Activated naive CD4-positive, alpha-beta T cell treated with anti-CD3 and anti-CD28 coated beads, Interleukin-2, amount 50 U/mL, for 24 hours (primary cell): Measurements from ENCODE around the gene C13orf46.

Experiments
- H3K27ac Mint-ChIP-seq: one replicate; pipeline ENCODE4 v1.8.0; 2021; ENCODE audit warnings: mild to moderate bottlenecking, mixed read lengths
- H3K27me3 Mint-ChIP-seq: one replicate; pipeline ENCODE4 v1.8.0; 2021; ENCODE audit warnings: mixed read lengths
- H3K36me3 Mint-ChIP-seq: one replicate; pipeline ENCODE4 v1.8.0; 2021; ENCODE audit warnings: mixed read lengths
- H3K4me1 Mint-ChIP-seq: one replicate; pipeline ENCODE4 v1.8.0; 2021; ENCODE audit warnings: mixed read lengths
- H3K4me3 Mint-ChIP-seq: one replicate; pipeline ENCODE4 v1.8.0; 2021; ENCODE audit warnings: mild to moderate bottlenecking, mixed read lengths
- H3K9me3 Mint-ChIP-seq: one replicate; pipeline ENCODE4 v1.8.0; 2021; ENCODE audit warnings: mixed read lengths

C13orf46 gene

GRCh38 chr13:113923376-113924063 is 50.4 kb downstream of the C13orf46 start:
- H3K4me3 Mint-ChIP-seq: no peak overlapping the region
- peaks cover 9% of the 10 kb centered on the region for H3K27me3 Mint-ChIP-seq
- no peak overlapping the region for H3K27ac Mint-ChIP-seq
- H3K9me3 Mint-ChIP-seq: peaks cover 10% of the 10 kb centered on the region
- H3K4me1 Mint-ChIP-seq: peaks cover 3% of the 10 kb centered on the region
- peaks cover 4% of the 10 kb centered on the region for H3K36me3 Mint-ChIP-seq

DNA sequence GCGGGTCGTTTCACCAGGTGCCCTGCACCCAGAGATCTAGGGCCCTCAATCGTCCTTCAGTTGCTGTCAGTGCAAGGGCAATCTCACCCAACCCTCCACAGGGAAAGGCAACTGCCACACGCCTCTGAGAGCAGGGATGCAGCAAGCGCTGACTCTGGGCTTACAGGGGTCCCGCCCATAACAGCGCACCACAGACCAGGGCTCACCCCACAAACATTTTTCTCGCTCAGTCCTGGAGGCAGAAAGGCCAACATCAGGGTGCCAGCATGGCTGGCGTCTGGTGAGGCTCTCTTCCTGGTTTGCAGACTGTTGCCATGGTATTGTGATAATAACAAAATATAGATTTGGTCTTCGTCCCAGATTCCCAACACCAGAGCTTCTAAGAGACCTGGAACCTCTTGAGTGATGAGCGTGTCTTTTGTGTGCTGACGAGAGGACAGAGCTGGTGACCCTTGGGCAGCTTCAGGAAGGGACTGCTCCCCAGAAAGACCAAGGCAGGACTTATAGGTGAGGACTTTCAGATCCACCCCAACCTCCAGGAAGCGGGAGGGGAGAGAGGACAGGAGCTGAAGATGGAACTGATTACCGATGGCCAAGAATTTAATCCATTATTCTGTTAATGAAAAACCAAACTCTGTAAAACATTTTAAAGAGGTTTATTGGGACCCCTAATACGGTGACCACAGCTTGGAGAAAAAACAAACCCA is 51.3 kb downstream of the C13orf46 start:
- Mint-ChIP-seq H3K27me3 (peaks cover 9% of the 10 kb centered on the region), H3K4me1 (peaks cover 3% of the 10 kb centered on the region), H3K27ac (no peak overlapping the region), H3K9me3 (peaks cover 10% of the 10 kb centered on the region), H3K36me3 (peaks cover 4% of the 10 kb centered on the region), H3K4me3 (no peak overlapping the region)

- Mint-ChIP-seq H3K9me3 (peaks cover 10% of the 10 kb centered on the region), H3K27me3 (peaks cover 9% of the 10 kb centered on the region), H3K36me3 (peaks cover 4% of the 10 kb centered on the region)
These were observed 52.1 kb downstream of the C13orf46 start for GRCh38 chr13:113921763-113922162.

DNA sequence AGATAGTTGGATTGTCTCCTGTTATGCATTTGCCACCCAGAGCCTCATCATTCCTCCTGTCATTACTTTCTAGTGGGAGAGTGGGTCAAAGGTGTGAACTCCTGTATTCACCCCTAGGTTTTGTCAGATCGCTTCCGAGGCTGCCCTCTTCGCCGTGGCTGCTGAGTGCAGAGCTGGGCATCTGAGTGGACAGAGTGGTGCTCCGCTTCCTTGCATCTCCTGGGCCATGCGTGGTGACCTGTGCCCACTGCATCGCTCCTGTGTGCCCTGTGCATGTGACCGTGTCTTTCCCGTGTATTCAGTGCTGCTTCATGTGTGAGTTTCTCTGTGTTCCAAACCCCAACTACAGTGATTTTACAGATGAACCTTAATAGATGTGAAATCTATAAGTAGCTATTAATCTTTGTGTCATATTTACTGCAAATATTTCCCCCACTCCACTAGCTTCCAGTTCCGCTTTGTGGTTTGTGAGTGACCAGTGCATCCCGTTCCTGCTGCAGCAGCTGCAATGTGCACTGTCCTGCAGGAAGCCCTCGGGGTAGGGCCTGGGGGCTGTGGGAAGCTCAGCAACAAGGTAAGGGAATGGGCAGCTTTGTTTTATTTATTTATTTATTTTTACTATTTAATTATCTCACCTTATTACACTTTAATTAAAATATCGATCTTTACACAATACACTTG is 53.1 kb downstream of the C13orf46 start:
- peaks cover 10% of the 10 kb centered on the region for H3K9me3 Mint-ChIP-seq
- H3K4me1 Mint-ChIP-seq: peaks cover 3% of the 10 kb centered on the region
- H3K4me3 Mint-ChIP-seq: no peak overlapping the region
- H3K27me3 Mint-ChIP-seq: peaks cover 15% of the 10 kb centered on the region
- H3K27ac Mint-ChIP-seq: no peak overlapping the region
- peaks cover 4% of the 10 kb centered on the region for H3K36me3 Mint-ChIP-seq

More at GRCh38 chr13:113921763-113922162, 52.1 kb downstream of the C13orf46 start:
- peaks cover 3% of the 10 kb centered on the region for H3K4me1 Mint-ChIP-seq
- no peak overlapping the region for H3K27ac Mint-ChIP-seq
- H3K4me3 Mint-ChIP-seq: no peak overlapping the region

GRCh38 chr13:113919761-113920559 is 53.9 kb downstream of the C13orf46 start:
- Mint-ChIP-seq H3K4me1 (peaks cover 3% of the 10 kb centered on the region), H3K36me3 (peaks cover 4% of the 10 kb centered on the region), H3K27ac (no peak overlapping the region), H3K9me3 (peaks cover 10% of the 10 kb centered on the region), H3K4me3 (no peak overlapping the region), H3K27me3 (peaks cover 19% of the 10 kb centered on the region)

GRCh38 chr13:113918981-113919701 is 54.7 kb downstream of the C13orf46 start:
- H3K4me1 Mint-ChIP-seq: peaks cover 3% of the 10 kb centered on the region
- H3K27me3 Mint-ChIP-seq: peaks cover 21% of the 10 kb centered on the region
- H3K4me3 Mint-ChIP-seq: no peak overlapping the region
- peaks cover 10% of the 10 kb centered on the region for H3K9me3 Mint-ChIP-seq
- H3K27ac Mint-ChIP-seq: no peak overlapping the region
- peaks cover 4% of the 10 kb centered on the region for H3K36me3 Mint-ChIP-seq

DNA sequence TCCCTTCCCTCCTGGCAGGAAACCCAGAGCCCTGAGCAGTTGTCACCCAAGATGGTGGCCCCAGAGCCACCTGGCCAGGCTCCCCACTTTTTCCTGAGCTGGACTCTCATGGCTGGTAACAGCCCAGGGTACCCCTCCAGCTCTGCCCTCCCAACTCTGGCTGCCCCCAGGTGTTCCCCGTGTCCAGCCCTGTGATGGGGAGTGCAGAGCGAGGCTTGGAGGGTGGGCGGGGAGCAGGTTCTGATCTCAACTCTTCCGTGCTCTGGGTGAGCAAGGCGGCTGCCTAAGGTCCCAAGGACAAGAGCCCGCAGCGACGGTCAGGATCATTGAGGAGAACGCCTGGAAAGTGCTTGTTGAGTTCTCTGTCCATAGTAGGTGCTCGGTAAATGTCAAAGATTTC is 55.3 kb downstream of the C13orf46 start:
- H3K27ac Mint-ChIP-seq: no peak overlapping the region
- H3K36me3 Mint-ChIP-seq: peaks cover 4% of the 10 kb centered on the region
- peaks cover 3% of the 10 kb centered on the region for H3K4me1 Mint-ChIP-seq
- peaks cover 22% of the 10 kb centered on the region for H3K27me3 Mint-ChIP-seq
- H3K9me3 Mint-ChIP-seq: peaks cover 10% of the 10 kb centered on the region
- no peak overlapping the region for H3K4me3 Mint-ChIP-seq

- no peak overlapping the region for H3K4me3 Mint-ChIP-seq
- no peak overlapping the region for H3K27ac Mint-ChIP-seq
- H3K4me1 Mint-ChIP-seq: peaks cover 3% of the 10 kb centered on the region
- peaks cover 25% of the 10 kb centered on the region for H3K27me3 Mint-ChIP-seq
- H3K36me3 Mint-ChIP-seq: peaks cover 4% of the 10 kb centered on the region
- peaks cover 11% of the 10 kb centered on the region for H3K9me3 Mint-ChIP-seq
These were observed 56.1 kb downstream of the C13orf46 start for GRCh38 chr13:113917594-113918371.

- Mint-ChIP-seq H3K27me3 (peaks cover 32% of the 10 kb centered on the region), H3K27ac (no peak overlapping the region), H3K4me1 (peaks cover 7% of the 10 kb centered on the region), H3K9me3 (peaks cover 17% of the 10 kb centered on the region), H3K4me3 (no peak overlapping the region), H3K36me3 (peaks cover 10% of the 10 kb centered on the region)
These were observed 56.8 kb downstream of the C13orf46 start for GRCh38 chr13:113917096-113917495.

DNA sequence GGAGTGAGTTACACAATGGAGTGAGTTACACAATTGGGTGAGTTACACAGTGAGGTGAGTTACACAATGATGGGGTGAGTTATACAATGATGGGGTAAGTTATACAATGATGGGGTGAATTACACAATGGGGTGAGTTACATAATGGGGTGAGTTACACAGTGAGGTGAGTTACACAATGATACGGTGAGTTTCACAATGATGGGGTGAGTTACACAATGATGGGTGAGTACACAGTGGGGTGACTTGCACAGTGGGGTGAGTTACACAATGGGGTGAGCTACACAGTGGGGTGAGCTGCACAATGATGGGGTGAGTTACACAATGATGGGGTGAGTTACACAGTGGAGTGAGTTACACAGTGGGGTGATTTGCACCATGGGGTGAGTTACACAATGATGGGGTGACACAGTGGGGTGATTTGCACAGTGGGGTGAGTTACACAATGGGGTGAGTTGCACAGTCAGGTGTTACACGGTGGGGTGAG is 57.5 kb downstream of the C13orf46 start:
- peaks cover 10% of the 10 kb centered on the region for H3K9me3 Mint-ChIP-seq

DNA sequence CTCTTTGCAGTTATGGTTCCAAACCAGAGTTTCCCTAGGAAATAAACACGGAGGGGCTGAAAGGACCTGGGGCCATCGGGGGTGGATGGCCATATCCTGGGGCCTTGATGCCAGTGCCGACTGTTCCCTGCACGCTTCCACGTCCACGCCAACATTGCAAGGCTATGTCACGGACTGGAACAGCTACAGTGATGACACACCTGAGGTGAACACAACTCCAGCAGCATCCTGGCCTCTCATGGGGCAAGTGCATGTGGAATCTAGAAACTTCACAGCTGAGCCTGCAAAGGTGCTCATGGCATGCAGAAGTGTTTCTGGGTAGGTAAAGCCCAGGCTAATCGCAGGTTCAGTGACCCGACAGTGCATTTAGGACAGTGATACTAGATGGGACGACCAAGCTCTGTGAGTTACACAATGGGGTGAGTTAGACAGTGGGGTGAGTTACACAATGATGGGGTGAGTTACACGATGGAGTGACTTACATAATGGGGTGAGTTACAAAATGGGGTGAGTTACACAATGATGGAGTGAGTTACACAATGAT is 58.0 kb downstream of the C13orf46 start:
- Mint-ChIP-seq H3K4me1 (peaks cover 5% of the 10 kb centered on the region), H3K4me3 (no peak overlapping the region), H3K36me3 (peaks cover 6% of the 10 kb centered on the region), H3K27ac (no peak overlapping the region), H3K9me3 (peaks cover 6% of the 10 kb centered on the region), H3K27me3 (peaks cover 35% of the 10 kb centered on the region)

More for the DNA sequence above, 57.5 kb downstream of the C13orf46 start:
- Mint-ChIP-seq H3K36me3 (peaks cover 6% of the 10 kb centered on the region), H3K27me3 (peaks cover 33% of the 10 kb centered on the region), H3K4me1 (peaks cover 5% of the 10 kb centered on the region), H3K27ac (no peak overlapping the region), H3K4me3 (no peak overlapping the region)

DNA sequence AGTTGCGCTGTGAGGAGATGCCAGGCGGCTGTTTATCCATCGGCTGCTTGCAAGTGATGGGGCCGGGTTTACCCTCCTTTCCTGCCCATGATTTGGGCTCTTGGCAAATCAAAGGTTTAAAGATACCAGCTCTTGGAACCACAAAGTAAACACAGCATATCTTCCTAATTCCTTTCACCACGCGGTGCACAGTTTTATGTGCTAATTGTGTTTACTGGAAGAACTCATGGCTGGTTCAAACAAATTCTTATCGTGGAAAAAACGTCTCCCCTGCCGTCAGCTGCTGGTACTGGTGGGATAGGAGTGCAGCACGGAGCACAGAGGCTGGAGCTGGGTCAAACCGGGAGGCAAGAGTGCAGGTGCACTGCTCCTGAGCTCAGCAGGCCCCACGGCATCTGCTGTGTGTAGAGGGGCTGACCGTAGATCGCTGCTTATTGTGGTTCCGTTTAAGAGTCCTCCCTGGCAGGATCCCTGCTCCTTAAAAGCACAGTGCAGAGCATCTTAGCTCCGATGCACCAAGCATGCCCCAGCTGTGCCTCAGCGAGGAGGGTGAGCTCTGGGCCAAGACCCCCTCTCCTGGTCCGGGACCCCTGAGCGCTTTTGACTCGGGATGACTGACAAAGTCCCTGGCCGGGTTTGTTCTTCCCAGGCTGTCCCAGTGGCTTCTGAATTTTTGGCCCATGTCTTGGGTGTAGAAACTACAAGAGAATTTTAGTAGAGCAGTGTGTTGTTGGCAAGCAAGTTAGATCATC is 58.7 kb downstream of the C13orf46 start:
- H3K27ac Mint-ChIP-seq: no peak overlapping the region
- peaks cover 5% of the 10 kb centered on the region for H3K4me1 Mint-ChIP-seq
- H3K9me3 Mint-ChIP-seq: peaks cover 6% of the 10 kb centered on the region
- peaks cover 36% of the 10 kb centered on the region for H3K27me3 Mint-ChIP-seq
- H3K4me3 Mint-ChIP-seq: no peak overlapping the region
- H3K36me3 Mint-ChIP-seq: peaks cover 8% of the 10 kb centered on the region

- Mint-ChIP-seq H3K4me3 (no peak overlapping the region), H3K27me3 (peaks cover 37% of the 10 kb centered on the region), H3K9me3 (peaks cover 6% of the 10 kb centered on the region), H3K27ac (no peak overlapping the region), H3K4me1 (peaks cover 5% of the 10 kb centered on the region), H3K36me3 (peaks cover 8% of the 10 kb centered on the region)
These were observed 59.4 kb downstream of the C13orf46 start for GRCh38 chr13:113914333-113915011.
